ENCODE data around the gene S100A2. TPM values are rescaled to one million over a fixed set of nuclear protein-coding genes. Genes with fewer than 3 reads are reported as not detected.

S100A2 gene
- total RNA-seq, 6 experiments from 2014 or later, result not detected

DNA sequence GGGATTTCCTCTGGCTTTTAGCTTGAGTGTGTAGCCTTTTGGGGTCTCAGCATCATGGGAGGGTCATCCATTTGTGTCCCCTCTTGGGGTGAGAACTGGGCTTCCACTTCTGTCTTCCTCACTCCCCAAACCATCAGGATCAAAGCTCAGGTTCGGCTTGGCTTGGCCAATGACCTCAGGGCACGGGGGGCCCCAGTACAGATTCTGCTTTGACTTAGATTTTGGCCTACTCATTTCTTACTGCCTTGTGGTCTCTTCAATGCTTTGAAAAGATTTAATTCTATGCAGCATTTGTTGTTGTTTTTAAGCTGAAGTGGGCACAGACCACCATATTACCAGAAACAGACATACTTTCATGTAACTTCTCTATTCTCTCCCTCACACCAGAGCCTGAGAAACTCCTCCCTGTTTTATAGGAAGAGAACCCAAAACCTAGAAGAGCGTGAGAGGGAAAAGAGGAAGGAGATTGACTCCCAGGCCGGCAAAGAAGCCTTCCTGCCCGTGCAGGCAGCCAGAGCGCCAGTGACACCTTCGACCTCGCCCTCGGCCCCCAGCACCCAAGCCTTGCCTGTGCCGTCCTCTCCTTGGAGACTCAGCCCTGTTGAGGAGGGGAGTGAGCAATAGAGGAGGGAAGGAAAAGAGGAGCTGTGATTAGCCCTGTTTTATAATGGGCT is 14.7 kb downstream of the S100A2 start:
- WGBS (ENCODE audit: insufficient coverage, low coverage, low lambda C conversion rate, missing lambda C conversion rate), result 67% methylated on average over 10 of the region's 10 CpGs
- peak in 1 of 4 donors; percentile 46 for ATAC-seq
- DNase-seq, result no peak
- Histone ChIP-seq H3K4me1 (no peaks in the 10 kb centered on the region), H3K27me3 (no peaks in the 10 kb centered on the region), H3K4me3 (no peak overlapping the region), H3K9me3 (no peaks in the 10 kb centered on the region), H3K27ac (no peak overlapping the region), H3K36me3 (no peaks in the 10 kb centered on the region)
- intact Hi-C loops (cut with DNase I), result no loop called here
- TF ChIP-seq, protein P1, sequence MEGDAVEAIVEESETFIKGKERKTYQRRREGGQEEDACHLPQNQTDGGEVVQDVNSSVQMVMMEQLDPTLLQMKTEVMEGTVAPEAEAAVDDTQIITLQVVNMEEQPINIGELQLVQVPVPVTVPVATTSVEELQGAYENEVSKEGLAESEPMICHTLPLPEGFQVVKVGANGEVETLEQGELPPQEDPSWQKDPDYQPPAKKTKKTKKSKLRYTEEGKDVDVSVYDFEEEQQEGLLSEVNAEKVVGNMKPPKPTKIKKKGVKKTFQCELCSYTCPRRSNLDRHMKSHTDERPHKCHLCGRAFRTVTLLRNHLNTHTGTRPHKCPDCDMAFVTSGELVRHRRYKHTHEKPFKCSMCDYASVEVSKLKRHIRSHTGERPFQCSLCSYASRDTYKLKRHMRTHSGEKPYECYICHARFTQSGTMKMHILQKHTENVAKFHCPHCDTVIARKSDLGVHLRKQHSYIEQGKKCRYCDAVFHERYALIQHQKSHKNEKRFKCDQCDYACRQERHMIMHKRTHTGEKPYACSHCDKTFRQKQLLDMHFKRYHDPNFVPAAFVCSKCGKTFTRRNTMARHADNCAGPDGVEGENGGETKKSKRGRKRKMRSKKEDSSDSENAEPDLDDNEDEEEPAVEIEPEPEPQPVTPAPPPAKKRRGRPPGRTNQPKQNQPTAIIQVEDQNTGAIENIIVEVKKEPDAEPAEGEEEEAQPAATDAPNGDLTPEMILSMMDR (IDR thresholded peaks at IDR 0.05), result no peak
- TF ChIP-seq POLR2A (IDR thresholded peaks at IDR 0.05), result no peak

DNA sequence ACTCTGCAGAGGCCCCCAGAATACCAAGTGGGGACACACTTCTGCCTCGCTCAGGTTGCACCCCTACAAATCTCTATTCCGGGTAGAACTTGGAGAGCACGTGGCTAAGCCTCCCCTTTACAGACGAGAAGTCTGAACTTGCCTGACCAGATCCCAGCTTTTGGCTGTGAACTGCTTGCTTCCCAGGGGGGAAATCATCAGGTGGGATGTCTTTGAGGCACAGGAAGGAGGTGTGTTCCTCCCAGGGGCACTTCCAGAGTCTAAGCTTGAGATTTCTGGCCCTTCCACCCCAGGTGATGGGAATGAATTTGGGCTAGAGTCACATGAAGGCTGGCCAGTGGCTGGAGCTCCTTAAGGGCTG is 15.3 kb downstream of the S100A2 start:
- no peaks in the 10 kb centered on the region for H3K36me3 ChIP-seq
- no peaks in the 10 kb centered on the region for H3K4me1 ChIP-seq
- DNase-seq, result no peak
- no peak for ATAC-seq
- no peak overlapping the region for H3K4me3 ChIP-seq
- WGBS (ENCODE audit: insufficient coverage, low coverage, low lambda C conversion rate, missing lambda C conversion rate), result 90% methylated on average over 4 of the region's 4 CpGs
- no peaks in the 10 kb centered on the region for H3K9me3 ChIP-seq
- no peak for TF ChIP-seq POLR2A (IDR thresholded peaks at IDR 0.05)
- TF ChIP-seq, protein P1 (IDR thresholded peaks at IDR 0.05), result no peak
- no peak overlapping the region for H3K27ac ChIP-seq
- H3K27me3 ChIP-seq, result no peaks in the 10 kb centered on the region
- intact Hi-C loops (cut with DNase I), result no loop called here

DNA sequence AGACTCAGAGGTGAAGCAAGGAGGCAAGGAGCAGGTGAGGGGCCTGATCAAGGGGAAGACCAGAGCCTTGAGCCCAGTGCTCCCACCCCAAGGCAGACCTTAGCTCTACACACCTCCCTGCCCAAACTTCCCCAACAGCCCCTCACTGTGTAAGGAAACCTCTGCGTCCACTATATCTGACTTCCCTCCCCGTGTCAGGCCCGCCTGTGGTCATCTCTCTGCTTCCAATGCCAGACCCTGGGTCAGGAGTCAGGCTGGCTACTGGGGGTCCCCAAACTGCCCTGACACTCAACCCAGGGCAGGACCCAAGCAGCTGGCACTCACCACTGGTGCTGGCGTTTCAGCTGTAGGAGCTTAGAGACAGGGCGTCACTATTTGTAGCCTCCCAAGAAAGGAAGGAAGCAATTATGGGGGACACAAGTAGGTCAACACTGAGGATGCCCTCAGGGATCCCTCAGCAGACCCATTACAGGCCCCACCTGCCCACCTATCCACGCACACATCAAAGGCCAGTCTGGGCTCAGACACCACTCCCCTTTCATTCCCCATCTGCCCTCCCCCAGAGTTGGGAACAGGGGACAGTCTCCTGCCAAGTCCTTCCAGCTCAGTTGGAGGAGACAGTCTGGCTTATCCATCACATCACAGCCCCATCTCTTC is 15.8 kb downstream of the S100A2 start:
- Histone ChIP-seq H3K4me3 (no peak overlapping the region), H3K4me1 (no peaks in the 10 kb centered on the region), H3K27ac (no peak overlapping the region), H3K9me3 (no peaks in the 10 kb centered on the region), H3K36me3 (no peaks in the 10 kb centered on the region), H3K27me3 (no peaks in the 10 kb centered on the region)
- intact Hi-C loops (cut with DNase I), result no loop called here
- DNase-seq (no peak), ATAC-seq (no peak)
- TF ChIP-seq, protein P1 (IDR thresholded peaks at IDR 0.05), result no peak
- no peak for TF ChIP-seq POLR2A (IDR thresholded peaks at IDR 0.05)
- WGBS (ENCODE audit: insufficient coverage, low coverage, low lambda C conversion rate, missing lambda C conversion rate), result 96% methylated on average over 3 of the region's 6 CpGs

GRCh38 chr1:153548722-153549688 is 16.6 kb downstream of the S100A2 start, which contains the start of gene S100A3:
S100A3 (minus strand) TSS chr1:153549258; CDS start chr1:153548485, 773 bp downstream.
- H3K27me3 ChIP-seq, result no peaks in the 10 kb centered on the region
- H3K4me1 ChIP-seq, result no peaks in the 10 kb centered on the region
- 71% methylated on average over 4 of the region's 14 CpGs for WGBS (ENCODE audit: insufficient coverage, low coverage, low lambda C conversion rate, missing lambda C conversion rate)
- intact Hi-C loops (cut with DNase I), result no loop called here
- no peak within 1 kb of the TSS for H3K4me3 ChIP-seq
- ATAC-seq (peak in 1 of 4 donors; percentile 41), DNase-seq (no peak)
- H3K36me3 ChIP-seq, result no peaks in the 10 kb centered on the region
- no peaks in the 10 kb centered on the region for H3K9me3 ChIP-seq
- TF ChIP-seq, protein P1 (IDR thresholded peaks at IDR 0.05), result no peak
- TF ChIP-seq POLR2A (IDR thresholded peaks at IDR 0.05), result no peak
- no peak within 1 kb of the TSS for H3K27ac ChIP-seq

All from right lobe of liver (tissue), 6 donors.